Measurements from ENCODE around the gene ASNS.
"Not testable (repeated sequence)": the region's sequence is repeated elsewhere in the genome, so short reads cannot be mapped to it uniquely, and the experiment has no call there.

ASNS gene

GRCh38 chr7:97872025-97872669 is at the start of gene ASNS:
ASNS (minus strand) TSS chr7:97872408; CDS start chr7:97869156, 3,252 bp downstream.
- peak; percentile 84 to 91 for DNase-seq

DNA sequence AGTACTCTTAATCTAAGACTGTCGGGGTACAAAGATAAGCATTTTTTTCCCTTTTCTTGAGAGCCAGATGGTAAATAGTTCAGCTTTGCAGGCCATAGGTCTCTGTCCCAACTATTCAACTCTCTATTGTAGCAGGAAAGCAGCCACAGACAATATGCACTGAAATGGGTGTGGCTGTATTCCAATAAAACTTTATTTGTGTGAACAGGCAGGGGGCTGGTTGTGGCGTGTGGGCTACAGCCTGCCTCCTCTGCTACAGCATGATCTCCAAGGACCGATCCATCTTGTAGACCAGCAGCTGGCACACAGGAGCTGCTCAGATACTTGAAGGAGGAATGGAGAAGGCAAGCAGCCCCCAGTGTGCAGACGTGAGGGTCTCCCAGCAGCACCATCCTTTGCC is 49.0 kb upstream of the ASNS start:
- DNase-seq, result not testable (repeated sequence)

DNA sequence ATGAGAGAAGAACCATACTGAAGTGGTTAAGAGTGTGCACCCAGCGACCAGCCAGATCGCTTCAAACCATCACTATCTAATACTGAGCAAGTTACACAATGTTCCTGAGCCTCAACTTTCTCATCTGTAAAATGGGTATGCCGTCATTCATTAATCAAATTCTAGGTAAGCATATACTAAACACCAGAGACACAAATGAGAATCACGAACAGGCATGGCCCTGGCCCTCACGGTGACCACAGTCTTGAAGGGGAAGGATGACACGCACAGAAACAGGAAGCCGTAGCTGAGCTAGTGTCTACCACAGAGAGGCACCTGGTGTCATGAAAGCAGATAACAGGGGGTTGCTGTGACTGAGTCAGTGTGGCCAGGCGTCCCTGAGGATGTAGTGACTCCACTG is 43.1 kb upstream of the ASNS start:
- DNase-seq, result not testable (repeated sequence)

DNA sequence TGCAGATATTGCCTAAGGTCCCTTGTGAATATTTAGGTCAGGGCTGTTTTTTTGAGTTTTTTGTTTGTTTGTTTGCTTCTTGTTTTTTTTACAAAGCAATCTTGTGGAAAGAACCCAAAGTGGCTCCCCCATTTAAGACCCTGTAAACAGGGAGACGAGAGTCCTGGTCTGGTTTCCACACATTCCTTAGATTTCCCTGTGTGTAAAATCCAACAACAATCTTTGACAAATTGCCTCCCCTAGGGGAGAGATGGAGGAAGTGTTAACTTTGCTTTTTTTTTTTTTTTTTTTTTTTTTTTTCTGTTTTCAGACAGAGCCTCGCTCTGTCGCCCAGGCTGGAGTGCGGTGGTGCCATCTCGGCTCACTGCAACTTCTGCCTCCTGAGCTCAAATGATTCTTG is 40.1 kb upstream of the ASNS start:
- DNase-seq, result not testable (repeated sequence)

DNA sequence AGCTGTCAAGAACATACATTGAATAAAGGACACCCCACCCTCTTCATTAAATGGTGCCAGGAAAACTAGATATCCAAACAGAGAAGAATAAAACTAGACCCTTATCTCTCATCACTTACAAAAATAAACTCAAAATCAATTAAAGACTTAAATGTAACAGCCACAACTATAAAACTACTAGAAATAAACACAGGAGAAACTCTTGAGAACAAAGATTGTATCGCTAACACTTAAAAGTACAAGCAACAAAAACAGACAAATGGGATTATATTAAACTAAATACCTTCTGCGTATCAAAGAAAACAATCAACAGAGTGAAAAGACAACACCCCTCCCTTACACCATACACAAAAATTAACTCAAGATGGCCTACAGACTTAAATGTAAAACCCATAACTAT is 24.7 kb upstream of the ASNS start:
- DNase-seq, result not testable (repeated sequence)

GRCh38 chr7:97891721-97892120 is 19.5 kb upstream of the ASNS start:
- DNase-seq, result not testable (repeated sequence)

DNA sequence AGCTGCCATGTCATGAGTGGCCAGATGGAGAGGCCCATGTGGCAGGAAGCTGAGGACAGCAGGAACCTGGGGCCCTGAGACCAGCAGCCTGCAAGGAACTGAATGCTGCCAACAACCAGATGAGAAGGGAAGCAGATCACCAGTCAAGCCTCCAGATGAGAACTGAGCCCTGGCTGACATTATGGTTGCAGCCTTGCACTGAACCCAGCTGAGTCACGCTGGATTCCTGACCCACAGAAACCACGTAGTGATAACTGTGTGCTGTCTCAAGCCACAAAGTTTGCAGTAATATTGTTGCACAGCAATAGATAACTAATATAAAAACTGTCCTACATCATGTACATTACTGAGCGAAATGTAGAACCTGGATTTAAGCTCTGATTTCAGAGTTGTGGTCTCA is 7.3 kb upstream of the ASNS start:
- DNase-seq, result not testable (repeated sequence)

- DNase-seq, result not testable (repeated sequence)
These were observed 2.7 kb upstream of the ASNS start for GRCh38 chr7:97874894-97875293.

GRCh38 chr7:97873606-97874005 is 1.4 kb upstream of the ASNS start:
- no peak for DNase-seq

DNA sequence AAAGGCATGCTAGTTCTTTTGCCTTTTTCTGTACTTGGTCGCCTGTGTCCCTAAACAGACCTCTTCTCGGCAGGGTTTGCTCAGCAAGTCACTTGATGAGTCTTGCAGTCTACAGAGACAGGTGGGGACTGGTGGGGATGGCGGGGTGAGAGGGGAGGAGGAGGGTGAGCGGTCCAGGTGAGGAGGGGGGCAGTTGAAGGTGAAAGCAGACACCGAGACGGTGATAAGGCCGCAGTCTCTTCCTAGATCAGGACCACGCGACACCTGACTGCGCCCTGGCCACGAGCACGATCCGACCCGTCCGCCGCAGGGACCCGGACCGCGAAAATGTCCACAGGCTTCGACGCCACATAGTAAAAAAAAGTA is 566 bp downstream of the ASNS start:
- peak in 1 of 2 experiments; percentile 30 for DNase-seq

- no peak for DNase-seq
These were observed 3.4 kb downstream of the ASNS start for GRCh38 chr7:97868788-97869187.

DNA sequence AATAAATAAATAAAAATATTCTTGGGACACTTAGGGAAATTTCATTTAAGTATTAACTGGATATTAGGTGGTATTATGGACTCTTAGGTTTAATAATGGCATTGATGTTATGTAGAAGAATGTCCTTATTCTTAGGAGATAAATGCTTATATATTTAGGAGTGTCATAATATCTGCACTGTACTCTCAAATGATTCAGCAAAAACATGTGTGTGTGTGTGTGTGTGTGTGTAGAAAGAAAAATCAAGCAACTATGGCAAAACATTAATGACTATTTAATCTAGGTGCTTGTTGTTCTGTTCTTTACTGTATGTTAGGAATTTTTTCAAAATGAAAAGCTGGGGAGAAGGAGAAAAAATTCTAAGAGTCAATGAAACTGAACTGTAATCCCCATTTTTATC is 3.9 kb downstream of the ASNS start:
- DNase-seq, result no peak

DNA sequence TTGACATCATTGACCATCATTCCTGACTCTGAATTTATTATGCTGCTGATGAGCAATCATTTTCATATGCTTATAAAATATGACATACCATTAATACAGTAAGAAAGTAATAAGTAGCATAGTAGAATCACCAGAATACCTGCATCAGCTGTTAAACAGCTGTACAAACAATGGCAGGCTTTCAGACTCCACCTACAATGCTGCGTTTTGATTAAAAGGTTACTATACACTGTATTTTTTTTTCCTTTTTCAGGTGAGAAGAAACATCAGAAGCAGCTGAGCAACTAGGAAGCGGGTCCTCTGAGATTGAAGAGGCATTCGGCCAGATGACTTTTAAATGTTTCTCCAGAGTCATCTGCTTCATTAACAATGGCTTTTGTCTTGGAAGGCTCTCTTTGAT is 7.1 kb downstream of the ASNS start:
- DNase-seq, result no peak

DNA sequence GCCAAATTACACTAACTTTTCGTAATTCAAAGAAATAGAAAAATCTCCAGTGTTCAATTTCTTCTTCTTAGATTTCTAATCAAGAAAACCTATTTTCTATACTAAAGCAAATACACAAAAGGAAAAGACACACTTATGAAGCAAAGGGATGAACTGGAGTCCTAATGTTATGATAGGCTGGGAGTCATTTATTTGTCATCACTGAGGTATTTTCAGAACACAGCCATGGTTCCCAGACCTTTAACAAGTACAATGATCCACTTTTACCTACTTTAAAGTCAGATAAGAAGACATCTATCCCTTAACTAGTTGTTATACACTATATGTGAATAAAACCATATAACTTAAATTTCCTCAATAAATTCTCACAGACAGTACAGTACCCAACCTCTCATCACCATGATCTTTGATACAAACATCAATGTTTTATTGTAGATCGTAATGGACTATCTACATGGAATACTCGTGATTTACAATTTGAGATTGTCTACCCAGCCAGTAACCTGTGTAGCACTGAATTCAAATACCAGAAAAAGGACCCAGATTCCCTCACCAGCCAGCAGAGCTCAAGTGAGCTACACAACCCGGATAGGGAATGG is 12.5 kb downstream of the ASNS start:
- DNase-seq, result no peak

GRCh38 chr7:97858221-97858620 is 14.0 kb downstream of the ASNS start:
- DNase-seq, result no peak

DNA sequence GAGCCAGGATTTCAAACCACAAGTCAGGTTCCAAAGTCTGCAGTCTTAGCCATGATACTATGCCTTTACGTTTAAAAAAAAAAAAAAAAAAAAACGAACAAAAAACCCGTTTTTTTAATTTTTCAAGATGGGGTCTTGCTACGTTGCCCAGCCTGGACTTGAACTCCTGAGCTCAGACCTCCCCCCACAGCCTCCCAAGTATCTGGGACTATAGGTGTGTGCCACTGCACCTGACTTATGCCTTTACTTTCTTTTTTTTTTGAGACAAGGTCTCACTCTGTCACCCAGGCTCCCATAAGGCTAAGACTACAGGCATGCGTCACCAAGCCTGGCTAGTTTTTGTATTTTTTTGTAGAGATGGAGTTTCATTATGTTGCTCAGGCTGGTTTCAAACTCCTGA is 14.7 kb downstream of the ASNS start:
- DNase-seq, result no peak

- DNase-seq, result no peak
These were observed 20.5 kb downstream of the ASNS start for GRCh38 chr7:97851683-97852082.

DNA sequence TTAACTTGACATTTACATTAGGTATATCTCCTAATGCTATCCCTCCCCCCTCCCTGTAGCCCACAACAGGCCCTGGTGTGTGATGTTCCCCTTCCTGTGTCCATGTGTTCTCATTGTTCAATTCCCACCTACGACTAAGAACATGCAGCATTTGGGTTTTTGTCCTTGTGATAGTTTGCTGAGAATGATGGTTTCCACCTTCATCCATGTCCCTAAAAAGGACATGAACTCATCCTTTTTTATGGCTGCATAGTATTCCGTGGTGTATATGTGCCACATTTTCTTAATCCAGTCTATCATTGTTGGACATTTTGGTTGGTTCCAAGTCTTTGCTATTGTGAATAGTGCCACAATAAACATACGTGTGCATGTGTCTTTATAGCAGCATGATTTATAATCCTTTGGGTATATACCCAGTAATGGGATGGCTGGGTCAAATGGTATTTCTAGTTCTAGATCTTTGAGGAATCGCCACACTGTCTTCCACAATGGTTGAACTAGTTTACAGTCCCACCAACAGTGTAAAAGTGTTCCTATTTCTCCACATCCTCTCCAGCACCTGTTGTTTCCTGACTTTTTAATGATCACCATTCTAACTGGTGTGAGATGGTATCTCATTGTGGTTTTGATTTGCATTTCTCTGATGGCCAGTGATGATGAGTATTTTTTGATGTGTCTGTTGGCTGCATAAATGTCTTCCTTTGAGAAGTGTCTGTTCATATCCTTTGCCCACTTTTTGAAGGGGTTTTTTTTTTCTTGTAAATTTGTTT is 21.8 kb downstream of the ASNS start:
- not testable (repeated sequence) for DNase-seq

DNA sequence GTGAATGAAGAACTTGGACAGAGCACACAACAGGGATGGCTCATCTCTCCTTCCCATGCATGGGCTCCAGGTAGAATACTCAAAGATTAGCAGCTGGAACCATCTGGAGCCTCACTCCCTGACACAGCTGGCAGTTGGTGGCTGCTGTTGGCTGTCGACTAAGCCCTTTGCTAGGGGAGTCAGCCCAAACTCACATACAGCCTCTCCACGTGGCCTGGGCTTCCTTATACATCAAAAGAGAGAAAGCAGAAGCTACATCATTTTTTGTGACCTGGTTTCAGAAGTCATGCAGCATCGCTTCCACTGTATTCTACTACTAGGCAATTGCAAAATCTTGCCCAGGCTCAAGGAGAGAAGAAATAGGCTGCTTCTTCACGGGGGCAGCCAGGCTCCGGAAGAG is 24.4 kb downstream of the ASNS start:
- peak in 1 of 2 experiments; percentile 35 for DNase-seq

DNA sequence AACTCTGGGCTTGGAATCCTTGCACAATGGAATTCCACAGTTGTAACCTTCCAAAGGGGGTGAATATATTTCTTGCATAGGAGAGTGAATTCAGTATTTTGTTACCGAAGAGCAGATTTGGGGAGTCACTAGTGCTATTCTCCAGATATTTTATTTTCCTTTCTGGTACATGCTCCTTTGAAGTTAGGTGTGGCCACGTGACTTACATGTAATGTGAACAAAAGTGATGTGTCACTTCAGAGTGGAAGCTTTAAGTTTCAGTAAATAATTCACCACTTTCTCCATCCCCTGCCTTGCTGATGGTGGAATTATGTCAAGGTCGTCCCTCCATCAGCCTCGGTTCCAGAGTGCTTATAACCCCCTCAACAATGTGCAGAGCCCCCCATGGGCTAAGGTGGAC is 25.3 kb downstream of the ASNS start:
- no peak for DNase-seq

DNA sequence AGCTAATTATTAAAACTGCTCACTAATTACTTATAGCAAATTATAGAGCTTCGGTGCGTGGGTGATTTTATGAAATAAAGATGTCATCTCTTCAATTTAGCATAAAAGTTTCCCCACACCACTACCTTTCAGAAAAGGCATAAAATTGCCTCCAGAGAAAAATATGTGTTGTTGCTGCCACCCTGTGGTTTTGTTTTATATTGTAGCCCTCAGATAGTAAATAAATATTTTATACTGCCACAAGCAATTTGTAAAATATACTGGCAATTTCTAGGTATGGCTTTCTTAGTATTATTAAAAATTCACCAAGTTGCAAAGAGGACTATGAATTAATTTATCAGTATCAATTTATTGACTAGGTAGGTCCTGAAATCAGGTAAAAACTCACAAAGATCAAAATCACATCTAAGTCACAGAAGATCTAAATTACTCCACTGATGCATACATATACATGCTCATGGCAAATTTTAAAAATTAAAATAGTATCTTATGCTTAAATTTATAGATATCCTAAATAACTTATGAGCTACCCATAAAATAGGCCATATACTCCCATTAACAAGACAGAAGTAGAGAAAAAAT is 26.5 kb downstream of the ASNS start:
- DNase-seq, result peak in 1 of 2 experiments; percentile 29

GRCh38 chr7:97844036-97844435 is 28.2 kb downstream of the ASNS start:
- peak; percentile 28 to 36 for DNase-seq

DNA sequence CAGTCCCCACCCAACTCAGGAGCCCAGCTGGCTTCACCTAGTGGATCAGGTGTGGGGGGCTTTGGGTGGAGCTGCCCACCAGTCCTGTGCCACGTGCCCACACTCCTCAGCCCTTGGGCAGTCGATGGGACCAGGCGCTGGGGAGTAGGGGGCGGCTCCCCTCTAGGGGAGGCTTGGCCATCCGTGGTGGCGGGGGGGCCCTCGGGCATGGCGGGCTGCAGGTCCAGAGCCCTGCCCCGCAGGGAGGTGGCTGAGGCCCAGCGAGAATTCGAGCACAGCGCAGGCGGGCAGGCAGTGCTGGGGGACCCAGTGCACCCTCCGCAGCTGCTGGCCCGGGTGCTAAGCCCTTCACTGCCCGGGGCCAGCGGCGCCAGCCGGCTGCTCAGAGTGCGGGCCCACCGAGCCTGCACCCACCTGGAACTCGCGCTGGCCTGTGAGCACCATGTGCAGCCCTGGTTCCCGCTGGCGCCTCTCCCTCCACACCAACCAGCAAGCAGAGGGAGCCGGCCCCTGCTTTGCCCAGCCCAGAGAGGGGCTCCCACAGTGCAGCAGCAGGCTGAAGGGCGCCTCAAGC is 29.3 kb downstream of the ASNS start:
- no peak for DNase-seq
